ENCODE measurements around the gene SPRY2. TPM values are rescaled to one million over a fixed set of nuclear protein-coding genes. Genes with fewer than 3 reads are reported as not detected.

SPRY2 gene
- total RNA-seq, 1 donor from 2014 or later, result 34.6 TPM

DNA sequence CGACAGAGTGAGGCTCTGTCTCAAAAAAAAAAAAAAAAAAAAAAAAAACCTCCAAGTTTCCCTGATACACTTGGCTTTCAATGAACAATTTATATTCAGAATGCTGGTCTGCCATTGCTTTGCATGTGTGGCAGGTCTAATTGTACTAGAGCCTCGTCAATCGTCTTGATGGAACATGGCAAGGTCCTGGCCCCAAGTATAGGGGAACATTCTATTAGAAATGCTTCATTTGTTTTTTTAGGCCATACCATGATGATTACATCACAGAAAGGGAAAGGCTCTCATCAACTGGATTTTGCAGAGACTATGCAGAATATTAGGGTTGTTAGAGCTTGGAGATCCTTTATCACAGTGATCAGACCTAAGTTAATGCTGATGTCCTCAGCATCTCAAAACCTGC lies 28.0 kb downstream of the SPRY2 start:
- no peaks in the 10 kb centered on the region for H3K27me3 ChIP-seq (ENCODE audit: low read depth)
- intact Hi-C loops (cut with micrococcal nuclease), result no loop called here
- no peak for DNase-seq
- H3K36me3 ChIP-seq, result no peaks in the 10 kb centered on the region
- TF ChIP-seq, protein P1, sequence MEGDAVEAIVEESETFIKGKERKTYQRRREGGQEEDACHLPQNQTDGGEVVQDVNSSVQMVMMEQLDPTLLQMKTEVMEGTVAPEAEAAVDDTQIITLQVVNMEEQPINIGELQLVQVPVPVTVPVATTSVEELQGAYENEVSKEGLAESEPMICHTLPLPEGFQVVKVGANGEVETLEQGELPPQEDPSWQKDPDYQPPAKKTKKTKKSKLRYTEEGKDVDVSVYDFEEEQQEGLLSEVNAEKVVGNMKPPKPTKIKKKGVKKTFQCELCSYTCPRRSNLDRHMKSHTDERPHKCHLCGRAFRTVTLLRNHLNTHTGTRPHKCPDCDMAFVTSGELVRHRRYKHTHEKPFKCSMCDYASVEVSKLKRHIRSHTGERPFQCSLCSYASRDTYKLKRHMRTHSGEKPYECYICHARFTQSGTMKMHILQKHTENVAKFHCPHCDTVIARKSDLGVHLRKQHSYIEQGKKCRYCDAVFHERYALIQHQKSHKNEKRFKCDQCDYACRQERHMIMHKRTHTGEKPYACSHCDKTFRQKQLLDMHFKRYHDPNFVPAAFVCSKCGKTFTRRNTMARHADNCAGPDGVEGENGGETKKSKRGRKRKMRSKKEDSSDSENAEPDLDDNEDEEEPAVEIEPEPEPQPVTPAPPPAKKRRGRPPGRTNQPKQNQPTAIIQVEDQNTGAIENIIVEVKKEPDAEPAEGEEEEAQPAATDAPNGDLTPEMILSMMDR (IDR thresholded peaks at IDR 0.05; ENCODE audit: borderline replicate concordance), result no peak
- no peaks in the 10 kb centered on the region for H3K9me3 ChIP-seq (replicated peaks)
- H3K4me1 ChIP-seq, result peaks cover 11% of the 10 kb centered on the region
- no peak overlapping the region for H3K4me3 ChIP-seq
- H3K27ac ChIP-seq (replicated peaks), result no peak overlapping the region

DNA sequence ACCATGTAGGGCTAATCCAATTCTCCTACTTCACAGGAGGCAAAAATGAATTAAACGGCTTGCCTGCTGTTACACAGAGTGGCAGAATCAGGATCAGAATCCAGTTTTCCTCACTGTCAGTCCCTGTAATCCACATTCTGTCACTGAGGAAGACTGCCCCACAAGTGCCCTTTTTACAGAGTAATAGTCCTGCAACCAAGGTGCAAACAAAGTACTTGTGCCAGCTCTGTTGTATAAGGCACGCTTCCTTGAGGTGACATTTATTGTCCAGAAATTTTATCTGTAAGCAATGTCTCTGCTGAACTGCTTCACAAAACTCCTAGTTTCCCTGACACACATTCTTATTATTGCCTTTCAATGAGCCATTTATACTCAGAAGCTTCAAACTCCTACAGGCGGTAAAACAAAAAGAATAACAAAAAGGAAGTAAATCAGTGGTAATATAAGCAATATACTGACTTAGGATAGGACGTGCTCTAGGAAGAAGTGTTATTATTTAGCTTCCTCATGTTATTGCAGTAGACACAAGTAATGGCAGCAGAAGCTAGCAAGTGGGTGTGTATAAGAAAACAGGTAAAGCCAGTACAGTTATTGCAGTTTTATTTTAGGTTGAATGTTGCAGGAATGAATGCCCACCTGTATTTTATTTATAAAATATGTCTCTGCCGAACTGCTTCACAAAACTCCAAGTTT lies 28.8 kb downstream of the SPRY2 start:
- DNase-seq, result no peak
- Histone ChIP-seq H3K27ac (replicated peaks) (no peak overlapping the region), H3K9me3 (replicated peaks) (no peaks in the 10 kb centered on the region), H3K4me1 (peaks cover 18% of the 10 kb centered on the region), H3K4me3 (no peak overlapping the region), H3K27me3 (ENCODE audit: low read depth) (no peaks in the 10 kb centered on the region), H3K36me3 (no peaks in the 10 kb centered on the region)
- TF ChIP-seq, protein P1 (IDR thresholded peaks at IDR 0.05; ENCODE audit: borderline replicate concordance), result no peak
- intact Hi-C loops (cut with micrococcal nuclease), result no loop called here

DNA sequence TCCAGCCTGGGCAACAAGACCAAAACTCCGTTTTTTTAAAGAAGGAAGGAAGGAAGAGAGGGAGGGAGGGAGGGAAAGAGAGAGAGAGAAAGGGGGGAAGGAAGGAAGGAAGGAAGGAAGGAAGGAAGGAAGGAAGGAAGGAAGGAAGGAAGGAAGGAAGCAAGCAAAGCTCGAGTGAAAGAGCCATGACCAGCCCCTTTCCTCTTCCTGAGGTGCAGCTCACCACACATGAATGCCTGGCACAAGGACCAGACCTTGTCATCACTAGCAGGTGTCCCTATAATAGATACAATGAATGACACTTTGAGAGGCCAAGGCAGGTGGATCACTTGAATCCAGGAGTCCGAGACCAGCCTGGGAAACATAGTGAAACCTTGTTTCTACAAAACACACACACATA lies 31.0 kb downstream of the SPRY2 start:
- no peak overlapping the region for H3K4me3 ChIP-seq
- DNase-seq, result no peak
- TF ChIP-seq, protein P1 (IDR thresholded peaks at IDR 0.05; ENCODE audit: borderline replicate concordance), result no peak
- H3K9me3 ChIP-seq (replicated peaks), result no peaks in the 10 kb centered on the region
- intact Hi-C loops (cut with micrococcal nuclease), result no loop called here
- H3K4me1 ChIP-seq, result peaks cover 33% of the 10 kb centered on the region
- H3K27ac ChIP-seq (replicated peaks), result no peak overlapping the region
- no peaks in the 10 kb centered on the region for H3K27me3 ChIP-seq (ENCODE audit: low read depth)
- no peaks in the 10 kb centered on the region for H3K36me3 ChIP-seq

DNA sequence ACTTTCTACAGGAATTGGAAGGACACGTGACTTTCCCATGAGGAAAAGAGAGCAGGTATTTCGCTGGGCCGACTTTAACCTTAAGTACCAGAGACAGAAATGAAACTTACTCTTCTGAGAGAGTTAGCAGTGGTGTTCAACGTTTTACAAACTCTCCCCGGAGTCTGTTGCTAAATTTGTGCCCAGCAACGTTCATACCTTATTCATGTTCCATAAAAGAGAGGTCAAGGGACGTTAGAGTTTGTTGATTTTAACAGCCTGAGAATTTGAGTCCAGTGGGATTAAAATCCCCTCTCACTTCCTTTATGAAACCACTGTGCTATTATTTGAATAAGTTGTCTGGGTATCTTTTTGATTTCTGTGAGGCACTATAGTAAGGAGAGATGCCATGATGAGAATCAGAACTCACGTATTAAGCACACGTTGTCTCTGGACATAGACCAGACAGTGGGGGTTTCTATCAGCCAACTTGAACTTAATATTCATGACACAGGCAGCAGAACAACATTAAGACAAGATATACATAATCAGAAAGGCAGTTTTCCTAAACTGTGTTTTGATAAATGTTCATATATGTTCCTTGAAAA lies 33.4 kb downstream of the SPRY2 start:
- intact Hi-C loops (cut with micrococcal nuclease), result no loop called here
- Histone ChIP-seq H3K27ac (replicated peaks) (peak overlapping the region; percentile 72), H3K4me1 (peaks cover 27% of the 10 kb centered on the region), H3K4me3 (peak overlapping the region; percentile 29), H3K9me3 (replicated peaks) (no peaks in the 10 kb centered on the region), H3K36me3 (no peaks in the 10 kb centered on the region), H3K27me3 (ENCODE audit: low read depth) (no peaks in the 10 kb centered on the region)
- TF ChIP-seq, protein P1 (IDR thresholded peaks at IDR 0.05; ENCODE audit: borderline replicate concordance), result no peak
- no peak for DNase-seq

DNA sequence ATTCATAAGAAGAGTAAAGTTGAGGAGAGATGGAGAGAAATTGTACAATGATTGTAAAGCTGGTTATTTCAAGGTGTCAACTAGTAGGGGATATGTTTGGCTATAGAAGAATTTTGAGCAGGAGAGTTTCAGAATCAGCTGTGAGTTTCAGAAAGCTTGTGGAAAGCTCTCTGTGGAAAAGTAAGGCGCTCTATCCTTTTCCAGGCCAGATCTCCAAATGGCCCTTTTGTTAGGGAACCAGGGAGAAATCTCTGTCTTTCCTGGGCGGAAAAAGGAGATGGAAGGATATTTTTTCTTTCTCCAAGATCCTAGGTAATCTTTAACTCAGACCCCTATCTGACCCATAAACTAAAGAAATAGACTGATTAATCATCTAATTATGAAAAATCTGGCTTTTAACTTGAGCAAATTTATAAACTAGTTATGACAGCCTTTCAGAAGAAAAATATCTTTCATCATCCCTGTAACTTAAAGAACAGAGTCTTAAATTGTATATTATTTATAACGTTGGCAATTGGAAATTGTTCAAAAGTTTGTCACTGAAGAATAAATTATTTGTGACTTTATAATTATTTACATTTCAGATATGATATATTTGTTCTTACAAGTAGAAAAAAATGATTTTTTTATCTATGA lies 34.5 kb downstream of the SPRY2 start:
- no peak for DNase-seq
- intact Hi-C loops (cut with micrococcal nuclease), result no loop called here
- H3K4me3 ChIP-seq, result peak overlapping the region; percentile 31

More for the DNA sequence above, 34.5 kb downstream of the SPRY2 start:
- Histone ChIP-seq H3K27me3 (ENCODE audit: low read depth) (no peaks in the 10 kb centered on the region), H3K9me3 (replicated peaks) (no peaks in the 10 kb centered on the region), H3K4me1 (peaks cover 27% of the 10 kb centered on the region), H3K27ac (replicated peaks) (peak overlapping the region; percentile 72), H3K36me3 (no peaks in the 10 kb centered on the region)
- TF ChIP-seq, protein P1 (IDR thresholded peaks at IDR 0.05; ENCODE audit: borderline replicate concordance), result no peak

Data from left ventricle myocardium inferior (tissue), 1 donor.